ENCODE results near the gene NR2E1.

GRCh38 chr6:108193131-108193530, 27.3 kb downstream of the NR2E1 start:
- TF ChIP-seq MAX (IDR thresholded peaks at IDR 0.05) (no peak), THAP11 (CRISPR knock-in tag; IDR thresholded peaks at IDR 0.05) (no peak), EEA1 (CRISPR knock-in tag; IDR thresholded peaks at IDR 0.05; ENCODE audit: borderline replicate concordance) (no peak), ZNF513 (CRISPR knock-in tag; conservative IDR thresholded peaks at IDR 0.05) (no peak), ZFX (CRISPR knock-in tag; IDR thresholded peaks at IDR 0.05; ENCODE audit: low read depth) (no peak)
